ENCODE measurements around the gene TNFRSF4.

TNFRSF4 gene

GRCh38 chr1:1245178-1245816, 31.3 kb upstream of the TNFRSF4 start:
- no peak for DNase-seq (ENCODE audit: low read depth in 2 of 2)

- no peak for DNase-seq (ENCODE audit: low read depth in 2 of 2)
Measured at GRCh38 chr1:1244192-1244811, 30.3 kb upstream of the TNFRSF4 start.

DNA sequence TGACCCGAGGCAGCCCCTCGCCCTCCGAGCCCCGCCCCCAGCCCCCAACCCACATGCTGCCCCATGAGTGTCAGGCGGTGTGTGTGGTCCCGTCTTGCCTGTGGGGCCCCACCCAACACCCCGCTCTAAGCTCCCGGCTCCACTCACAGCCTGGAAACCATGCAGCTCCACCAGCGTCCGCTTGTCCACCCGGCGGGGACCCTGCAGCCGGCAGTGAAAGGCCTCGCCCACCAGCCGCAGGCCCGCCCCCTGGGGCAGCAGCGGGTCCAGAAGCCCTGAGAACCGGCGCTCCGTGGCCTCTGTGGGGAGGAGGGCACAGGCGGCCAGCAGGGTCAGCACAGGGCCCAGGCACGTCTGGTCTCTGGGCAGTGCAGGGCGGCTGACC, 29.8 kb upstream of the TNFRSF4 start:
- no peak for DNase-seq (ENCODE audit: low read depth in 2 of 2)

DNA sequence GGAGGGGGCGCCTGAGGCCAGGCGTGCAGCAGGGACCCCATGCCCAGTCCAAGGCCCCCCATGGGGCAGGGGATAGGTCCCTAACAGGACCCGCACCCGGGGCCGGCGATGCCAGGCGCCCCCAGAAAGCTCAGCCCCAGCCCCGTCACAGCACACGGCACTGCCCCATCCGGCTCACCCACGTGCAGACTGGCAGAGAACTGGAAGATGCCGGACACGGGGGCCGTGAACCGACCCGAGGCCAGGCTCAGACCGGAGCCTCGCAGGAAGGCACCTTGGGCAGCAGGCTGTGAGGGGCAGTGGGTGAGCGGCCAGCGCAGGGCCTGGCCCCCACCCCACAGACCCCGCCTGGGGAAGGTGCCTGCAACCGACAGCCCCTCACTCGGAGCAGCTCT, 29.3 kb upstream of the TNFRSF4 start:
- no peak for DNase-seq (ENCODE audit: low read depth in 2 of 2)

- DNase-seq (ENCODE audit: low read depth in 2 of 2): no peak
Measured at GRCh38 chr1:1242461-1243265, 28.7 kb upstream of the TNFRSF4 start.

DNA sequence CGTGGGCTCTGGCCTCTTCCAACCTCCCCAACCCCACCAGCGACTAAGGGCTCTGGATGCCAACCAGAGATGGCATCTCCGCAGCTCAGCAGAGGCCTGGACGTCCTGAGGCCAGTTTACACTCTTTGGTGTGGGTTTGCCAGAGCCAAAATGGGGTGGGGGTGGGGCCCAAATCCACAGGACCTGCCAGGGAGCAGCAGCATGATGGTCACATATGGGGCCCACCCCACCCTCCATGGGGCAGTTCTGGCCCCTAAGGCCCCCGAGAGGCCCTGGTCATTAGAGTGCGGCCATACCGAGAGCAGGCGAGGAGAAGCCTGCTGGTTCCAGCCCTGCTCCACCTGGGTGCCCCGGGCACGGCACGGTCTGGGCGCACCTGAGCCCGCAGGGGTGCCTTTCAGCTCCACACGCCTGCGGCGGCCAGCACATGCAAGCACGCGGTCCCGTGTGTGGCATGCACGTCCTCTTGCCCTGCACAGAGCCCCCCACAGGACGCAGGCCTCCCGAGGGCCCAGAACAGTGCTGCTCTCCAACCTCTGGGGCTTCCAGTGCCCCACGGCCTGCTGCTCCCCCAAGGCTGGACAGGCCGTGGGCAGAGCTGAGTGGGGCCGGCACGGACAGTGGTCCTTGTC, 27.8 kb upstream of the TNFRSF4 start:
- no peak for DNase-seq (ENCODE audit: low read depth in 2 of 2)

GRCh38 chr1:1240822-1241587, 27.1 kb upstream of the TNFRSF4 start:
- DNase-seq (ENCODE audit: low read depth in 2 of 2): no peak

DNA sequence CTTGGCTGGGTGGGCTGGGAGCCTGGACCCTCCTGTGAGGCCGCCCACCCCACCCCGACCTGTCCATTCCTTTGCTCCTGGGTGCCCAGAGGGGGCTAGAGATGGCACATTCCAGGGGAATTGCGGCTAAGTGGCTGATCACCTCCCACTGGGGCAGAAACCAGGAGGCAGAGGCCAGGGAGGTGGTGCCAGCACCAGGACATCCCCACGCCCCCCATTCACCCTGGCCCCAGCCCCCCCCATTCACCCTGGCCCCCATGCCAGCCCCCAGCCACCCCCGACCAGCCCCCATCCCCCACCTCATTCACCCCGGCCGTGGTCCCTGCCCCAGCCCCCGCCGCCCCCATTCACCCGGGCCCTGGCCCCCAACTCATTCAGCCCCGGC, 26.4 kb upstream of the TNFRSF4 start:
- DNase-seq (ENCODE audit: low read depth in 2 of 2): no peak

DNA sequence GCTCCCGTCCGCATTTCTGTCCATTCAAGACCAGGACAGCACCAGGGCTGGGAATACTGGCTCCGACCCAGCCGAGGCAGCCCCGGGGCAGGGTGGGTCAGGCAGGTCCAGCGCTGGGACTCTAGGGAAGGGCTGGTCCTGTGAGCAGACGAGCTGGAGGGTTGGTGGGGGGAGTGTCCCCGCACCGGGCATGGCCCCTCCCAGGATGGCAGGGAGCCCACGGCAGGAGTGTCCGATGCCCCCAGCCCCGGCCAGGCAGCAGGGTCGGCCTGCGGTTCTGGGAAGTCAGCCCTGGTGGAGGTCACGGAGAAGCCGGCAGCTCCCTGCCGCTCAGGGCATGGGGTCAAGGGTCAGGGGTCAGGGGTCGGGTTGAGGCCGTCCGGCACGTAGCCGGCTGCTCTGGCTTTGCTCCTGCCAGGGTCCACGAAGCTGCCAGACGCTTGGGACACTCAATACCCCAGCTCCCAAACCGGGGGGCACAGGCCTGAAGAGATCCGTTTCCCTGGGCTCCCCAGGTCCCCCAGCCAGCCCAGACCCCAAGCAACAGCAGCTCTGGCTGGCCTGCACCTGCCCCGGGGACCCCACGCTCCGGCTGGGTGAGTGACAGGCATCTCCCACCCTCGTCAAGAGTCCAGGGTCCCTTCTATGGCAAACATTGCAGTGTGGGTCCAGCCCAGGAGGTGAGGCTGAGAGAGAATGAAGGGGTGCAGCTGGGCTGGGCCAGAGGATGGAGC, 25.8 kb upstream of the TNFRSF4 start:
- DNase-seq (ENCODE audit: low read depth in 2 of 2): no peak

DNA sequence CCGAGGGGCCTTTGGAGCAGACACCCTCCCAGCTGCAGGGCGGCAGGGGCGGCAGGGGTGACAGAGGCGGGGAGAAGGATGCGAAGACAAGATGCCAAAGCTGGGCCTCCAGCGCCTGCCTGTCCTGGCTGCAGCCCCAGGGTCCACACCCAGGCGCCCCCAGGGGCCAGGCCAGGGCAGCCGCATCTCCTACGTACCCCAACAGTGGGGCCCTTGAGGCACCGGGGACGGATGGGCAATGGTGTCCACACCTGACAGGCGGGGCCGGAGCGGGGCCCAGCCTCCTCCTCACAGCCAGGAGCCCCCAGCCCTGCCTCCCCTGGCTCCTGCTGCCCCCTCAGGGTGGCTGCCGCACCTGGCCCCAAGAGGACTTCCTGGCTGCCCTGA, 25.3 kb upstream of the TNFRSF4 start:
- DNase-seq (ENCODE audit: low read depth in 2 of 2): no peak

GRCh38 chr1:1238702-1239178, 24.8 kb upstream of the TNFRSF4 start:
- no peak for DNase-seq (ENCODE audit: low read depth in 2 of 2)

DNA sequence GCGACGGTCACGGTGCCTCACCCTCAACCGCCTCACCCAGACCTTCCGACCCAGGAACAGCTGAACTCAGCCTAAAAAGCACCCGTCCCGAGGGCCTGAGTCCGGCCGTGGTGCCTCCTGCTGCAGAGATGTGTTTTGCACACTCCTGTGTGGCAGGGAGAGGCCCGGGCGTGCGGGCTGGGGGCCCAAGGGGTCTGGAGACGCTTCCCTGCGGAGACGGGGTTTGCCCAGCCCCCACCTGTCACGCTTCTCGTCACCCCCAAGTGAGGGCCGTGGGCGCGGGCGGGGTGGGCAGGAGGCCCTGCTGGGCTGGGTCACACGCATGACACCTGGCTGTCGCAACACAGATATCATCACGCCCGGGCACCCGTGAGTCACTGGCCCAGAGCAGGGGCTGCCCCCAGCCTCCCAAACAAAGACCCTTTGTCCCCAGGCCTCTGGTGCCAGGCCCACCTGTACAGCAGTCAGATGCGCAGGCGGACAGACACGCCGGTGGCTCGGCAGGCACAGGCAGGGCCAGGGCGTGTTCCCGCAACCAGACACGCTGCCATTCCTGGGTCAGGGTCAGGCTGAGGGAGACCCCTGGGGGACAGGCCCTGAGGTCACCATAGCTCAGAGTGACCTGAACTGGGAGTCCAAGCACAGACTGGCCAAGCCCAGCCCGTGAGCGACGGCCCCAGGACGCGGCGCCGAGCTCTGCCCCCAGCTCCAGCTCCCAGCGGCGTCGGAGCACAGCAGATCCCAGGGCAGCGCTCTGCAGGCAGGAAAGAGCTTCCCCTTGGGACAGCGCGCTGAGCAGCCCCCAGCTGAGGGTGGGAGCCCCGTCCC, 24.1 kb upstream of the TNFRSF4 start:
- DNase-seq (ENCODE audit: low read depth in 2 of 2): no peak

GRCh38 chr1:1236945-1237873, 23.3 kb upstream of the TNFRSF4 start:
- no peak for DNase-seq (ENCODE audit: low read depth in 2 of 2)

DNA sequence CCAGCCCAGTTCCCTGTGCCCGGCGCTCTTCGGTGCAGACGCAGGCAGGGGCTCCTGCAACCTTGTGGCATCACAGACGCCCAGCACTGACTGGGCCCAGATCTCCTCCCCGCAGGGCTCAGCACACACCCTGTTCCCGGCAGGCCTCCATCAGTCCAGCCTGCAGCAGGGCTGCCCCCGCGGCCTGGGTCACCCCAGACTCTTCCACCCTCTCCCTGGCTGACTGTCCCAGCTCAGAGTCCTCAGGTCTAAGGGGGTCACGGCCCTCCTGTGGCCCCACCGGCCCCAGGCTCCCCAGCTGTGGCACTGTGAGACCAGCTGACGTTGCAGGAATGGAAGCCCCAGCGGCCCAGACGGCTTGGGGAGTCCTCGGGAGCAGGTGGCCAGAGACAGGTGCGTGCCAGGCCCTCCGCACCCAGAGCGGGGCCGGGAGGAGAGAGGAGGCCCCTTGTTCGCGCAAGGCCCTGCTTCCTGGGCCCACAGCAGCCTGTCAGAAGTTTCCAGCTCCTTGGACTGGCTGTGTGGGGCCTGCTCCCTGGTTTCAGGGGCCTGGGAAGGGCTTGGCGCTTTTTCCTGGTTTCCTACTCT, 22.3 kb upstream of the TNFRSF4 start:
- no peak for DNase-seq (ENCODE audit: low read depth in 2 of 2)

GRCh38 chr1:1235016-1235744, 21.2 kb upstream of the TNFRSF4 start:
- no peak for DNase-seq (ENCODE audit: low read depth in 2 of 2)

DNA sequence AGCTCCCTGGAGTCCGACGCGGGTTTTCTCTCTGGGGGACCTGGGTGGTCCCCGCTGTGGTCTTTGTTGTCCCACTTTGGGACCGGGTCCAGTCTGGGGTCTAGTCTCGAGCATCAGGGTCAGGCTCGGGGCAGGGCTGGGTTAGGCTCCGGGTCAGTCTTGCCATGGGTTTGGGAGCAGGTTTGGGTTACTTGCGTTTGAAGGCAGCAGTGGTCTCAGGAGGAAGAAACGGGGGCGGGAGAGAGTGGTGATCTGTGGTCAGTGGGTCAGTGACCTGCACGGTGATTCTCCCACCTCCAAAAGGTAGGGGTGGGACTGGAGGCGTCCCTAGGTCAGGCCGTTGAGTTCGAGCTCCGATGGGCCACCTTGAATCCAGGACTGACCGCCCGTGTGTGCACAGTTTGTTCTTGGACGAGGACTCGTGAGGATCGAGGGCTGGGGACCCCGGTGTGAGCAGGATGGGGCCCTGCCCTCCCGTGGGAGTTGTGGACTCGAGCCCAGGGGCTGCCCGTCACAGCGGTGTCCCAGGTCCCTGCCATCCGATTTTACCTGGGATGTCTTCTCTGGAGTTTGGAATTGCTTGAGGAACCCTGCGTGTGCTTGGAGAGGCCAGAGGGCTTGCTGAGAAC, 20.3 kb upstream of the TNFRSF4 start:
- DNase-seq (ENCODE audit: low read depth in 2 of 2): no peak

DNA sequence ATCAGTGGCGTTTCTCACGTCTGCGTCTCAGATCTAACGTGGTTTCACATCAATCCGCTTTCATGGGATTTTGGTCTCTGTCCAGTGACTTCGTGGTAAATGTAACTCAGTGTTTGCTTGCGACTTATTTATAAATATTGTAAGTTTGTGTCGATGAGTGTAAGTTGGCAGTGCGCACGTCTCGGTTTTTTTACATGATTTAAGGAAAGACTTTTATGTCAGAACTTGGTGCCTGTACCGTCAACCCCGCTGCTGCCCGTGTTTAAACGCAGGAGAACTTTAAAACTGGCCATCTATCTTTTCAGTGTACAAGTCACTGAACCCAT, 19.6 kb upstream of the TNFRSF4 start:
- DNase-seq (ENCODE audit: low read depth in 2 of 2): no peak
